Dendritic cell treated with granulocyte-macrophage colony-stimulating factor and Interleukin-4, amounts not matched to agents 40 ng/mL and 50 ng/mL, for 4 days (primary cell): ENCODE data around the gene SDR9C7.
"Not testable (repeated sequence)": the region's sequence is repeated elsewhere in the genome, so short reads cannot be mapped to it uniquely, and the experiment has no call there.

ENCODE experiments used
- H3K27ac Mint-ChIP-seq: one replicate; pipeline ENCODE4 v1.8.0; 2022; ENCODE audit warnings: mild to moderate bottlenecking, mixed read lengths
- H3K27me3 Mint-ChIP-seq: one replicate; pipeline ENCODE4 v1.8.0; 2022; ENCODE audit warnings: mild to moderate bottlenecking, mixed read lengths
- H3K36me3 Mint-ChIP-seq: one replicate; pipeline ENCODE4 v1.8.0; 2022; ENCODE audit warnings: low read depth, mixed read lengths
- H3K4me1 Mint-ChIP-seq: one replicate; pipeline ENCODE4 v1.8.0; 2022; ENCODE audit warnings: low read depth, mixed read lengths
- H3K4me3 Mint-ChIP-seq: one replicate; pipeline ENCODE4 v1.8.0; 2022; ENCODE audit warnings: mild to moderate bottlenecking, moderate library complexity, mixed read lengths
- H3K9me3 Mint-ChIP-seq: one replicate; pipeline ENCODE4 v1.8.0; 2022; ENCODE audit warnings: mixed read lengths
- intact Hi-C: fragments of 100-400 bp; cut with micrococcal nuclease; formaldehyde crosslinking; loops from one replicate; pipeline ENCODE4 v1.15.0; 2022

SDR9C7 gene

GRCh38 chr12:56916296-56916995, 17.8 kb downstream of the SDR9C7 start:
- Mint-ChIP-seq H3K27me3 (peaks cover 6% of the 10 kb centered on the region), H3K4me1 (no peaks in the 10 kb centered on the region), H3K36me3 (no peaks in the 10 kb centered on the region), H3K9me3 (no peaks in the 10 kb centered on the region), H3K27ac (no peak overlapping the region), H3K4me3 (no peak overlapping the region)
- intact Hi-C loops, result no loop called here

DNA sequence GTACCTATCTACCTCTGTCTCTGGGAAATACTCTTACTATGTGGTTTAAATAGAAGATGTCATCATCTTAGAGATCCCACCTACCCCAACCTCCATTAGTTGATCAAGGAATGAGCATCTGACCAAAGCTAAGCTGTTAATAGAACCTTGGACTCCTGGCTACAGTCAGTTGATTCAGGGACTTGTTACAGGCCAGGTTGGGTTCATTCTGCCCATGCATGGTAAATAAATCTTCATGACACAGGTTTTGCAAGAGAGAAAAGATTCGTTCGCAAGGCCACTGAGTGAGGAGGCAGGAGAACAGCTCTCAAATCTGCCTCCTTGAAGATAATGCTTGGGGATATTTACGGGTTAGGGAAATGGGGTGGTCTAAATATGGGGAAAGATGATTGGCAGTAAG, 19.5 kb downstream of the SDR9C7 start:
- Mint-ChIP-seq H3K4me1 (no peaks in the 10 kb centered on the region), H3K27me3 (peaks cover 6% of the 10 kb centered on the region), H3K27ac (no peak overlapping the region), H3K36me3 (no peaks in the 10 kb centered on the region), H3K9me3 (peaks cover 10% of the 10 kb centered on the region), H3K4me3 (no peak overlapping the region)
- intact Hi-C loops, result no loop called here

DNA sequence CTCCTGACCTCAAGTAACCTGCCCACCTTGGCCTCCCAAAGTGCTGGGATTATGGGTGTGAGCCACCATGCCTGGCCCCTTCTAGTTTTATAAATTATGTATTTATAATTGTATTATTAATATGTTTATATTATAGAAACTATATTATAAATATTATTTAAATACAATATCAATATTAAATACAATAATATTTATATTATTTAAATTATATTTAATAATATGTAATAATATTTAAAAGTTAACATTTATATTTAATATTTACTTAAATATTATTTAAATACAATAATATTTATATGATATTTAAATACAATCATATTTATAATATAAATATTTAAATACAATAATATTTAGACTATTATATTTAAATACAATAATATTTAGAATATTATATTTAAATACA, 20.0 kb downstream of the SDR9C7 start:
- peaks cover 14% of the 10 kb centered on the region for H3K9me3 Mint-ChIP-seq
- intact Hi-C loops, result no loop called here
- H3K27ac Mint-ChIP-seq, result no peak overlapping the region
- H3K4me3 Mint-ChIP-seq, result no peak overlapping the region
- H3K27me3 Mint-ChIP-seq, result peaks cover 6% of the 10 kb centered on the region
- H3K36me3 Mint-ChIP-seq, result no peaks in the 10 kb centered on the region
- H3K4me1 Mint-ChIP-seq, result no peaks in the 10 kb centered on the region

DNA sequence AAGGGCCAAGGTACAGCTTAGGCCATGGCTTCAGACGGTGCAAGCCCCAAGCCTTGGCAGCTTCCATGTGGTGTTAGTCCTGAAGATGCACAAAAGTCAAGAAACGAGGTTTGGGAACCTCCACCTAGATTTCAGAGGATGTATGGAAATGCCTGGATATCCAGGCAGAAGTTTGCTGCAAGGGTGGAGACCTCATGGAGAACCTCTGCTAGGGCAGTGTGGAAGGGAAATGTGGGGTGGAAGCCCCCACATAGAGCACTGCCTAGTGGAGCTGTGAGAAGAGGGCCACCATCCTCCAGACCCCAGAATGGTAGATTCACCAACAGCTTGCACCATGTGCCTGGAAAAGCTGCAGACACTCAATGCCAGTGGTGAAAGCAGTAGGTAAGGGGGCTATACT, 24.8 kb downstream of the SDR9C7 start:
- H3K4me1 Mint-ChIP-seq, H3K4me3 Mint-ChIP-seq, H3K27ac Mint-ChIP-seq, intact Hi-C loops, H3K36me3 Mint-ChIP-seq, H3K27me3 Mint-ChIP-seq: not testable (repeated sequence)
- H3K9me3 Mint-ChIP-seq, result peaks cover 22% of the 10 kb centered on the region

- H3K4me3 Mint-ChIP-seq, result no peak overlapping the region
- no peaks in the 10 kb centered on the region for H3K27me3 Mint-ChIP-seq
- H3K4me1 Mint-ChIP-seq, result no peaks in the 10 kb centered on the region
- H3K27ac Mint-ChIP-seq, result no peak overlapping the region
- H3K36me3 Mint-ChIP-seq, result no peaks in the 10 kb centered on the region
- peaks cover 28% of the 10 kb centered on the region for H3K9me3 Mint-ChIP-seq
- intact Hi-C loops, result no loop called here
These were observed 26.1 kb downstream of the SDR9C7 start for GRCh38 chr12:56908136-56908535.

GRCh38 chr12:56905852-56906251, 28.4 kb downstream of the SDR9C7 start:
- Mint-ChIP-seq H3K4me3 (no peak overlapping the region), H3K27ac (no peak overlapping the region), H3K9me3 (peaks cover 51% of the 10 kb centered on the region), H3K4me1 (no peaks in the 10 kb centered on the region), H3K36me3 (no peaks in the 10 kb centered on the region), H3K27me3 (no peaks in the 10 kb centered on the region)
- intact Hi-C loops, result no loop called here

GRCh38 chr12:56903374-56903773, 30.8 kb downstream of the SDR9C7 start:
- Mint-ChIP-seq H3K4me1 (no peaks in the 10 kb centered on the region), H3K27ac (no peak overlapping the region), H3K9me3 (peaks cover 45% of the 10 kb centered on the region), H3K4me3 (no peak overlapping the region), H3K27me3 (no peaks in the 10 kb centered on the region), H3K36me3 (no peaks in the 10 kb centered on the region)
- intact Hi-C loops, result no loop called here

DNA sequence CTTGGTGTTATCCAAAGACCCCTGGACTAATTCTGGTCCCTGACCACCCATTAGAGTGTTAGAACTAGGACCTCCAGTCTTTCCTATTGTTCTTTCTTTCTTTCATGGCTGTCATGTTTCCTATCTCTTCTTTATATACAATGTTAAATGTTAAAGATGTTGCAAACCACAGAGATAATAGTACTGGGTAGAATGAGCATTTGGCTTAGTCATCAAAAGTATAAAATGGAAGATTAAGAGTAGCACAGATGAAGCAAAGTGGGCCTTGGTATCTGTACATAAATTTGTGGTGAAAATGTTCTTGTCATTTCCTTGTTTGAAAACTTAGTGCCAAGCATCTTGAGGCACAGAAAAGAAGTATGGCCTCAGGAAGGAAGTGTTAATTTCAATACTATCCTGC, 32.9 kb downstream of the SDR9C7 start:
- intact Hi-C loops, H3K4me3 Mint-ChIP-seq, H3K27ac Mint-ChIP-seq, H3K27me3 Mint-ChIP-seq, H3K4me1 Mint-ChIP-seq, H3K36me3 Mint-ChIP-seq: not testable (repeated sequence)
- H3K9me3 Mint-ChIP-seq, result peaks cover 45% of the 10 kb centered on the region

GRCh38 chr12:56900583-56900982, 33.6 kb downstream of the SDR9C7 start:
- Mint-ChIP-seq H3K27ac (no peak overlapping the region), H3K9me3 (peaks cover 45% of the 10 kb centered on the region), H3K27me3 (no peaks in the 10 kb centered on the region), H3K4me3 (no peak overlapping the region), H3K36me3 (no peaks in the 10 kb centered on the region), H3K4me1 (no peaks in the 10 kb centered on the region)
- intact Hi-C loops, result no loop called here

GRCh38 chr12:56898938-56899337, 35.3 kb downstream of the SDR9C7 start:
- no peaks in the 10 kb centered on the region for H3K36me3 Mint-ChIP-seq
- H3K4me3 Mint-ChIP-seq, result no peak overlapping the region
- H3K4me1 Mint-ChIP-seq, result no peaks in the 10 kb centered on the region
- H3K27me3 Mint-ChIP-seq, result no peaks in the 10 kb centered on the region
- peaks cover 45% of the 10 kb centered on the region for H3K9me3 Mint-ChIP-seq
- no peak overlapping the region for H3K27ac Mint-ChIP-seq
- intact Hi-C loops, result no loop called here

DNA sequence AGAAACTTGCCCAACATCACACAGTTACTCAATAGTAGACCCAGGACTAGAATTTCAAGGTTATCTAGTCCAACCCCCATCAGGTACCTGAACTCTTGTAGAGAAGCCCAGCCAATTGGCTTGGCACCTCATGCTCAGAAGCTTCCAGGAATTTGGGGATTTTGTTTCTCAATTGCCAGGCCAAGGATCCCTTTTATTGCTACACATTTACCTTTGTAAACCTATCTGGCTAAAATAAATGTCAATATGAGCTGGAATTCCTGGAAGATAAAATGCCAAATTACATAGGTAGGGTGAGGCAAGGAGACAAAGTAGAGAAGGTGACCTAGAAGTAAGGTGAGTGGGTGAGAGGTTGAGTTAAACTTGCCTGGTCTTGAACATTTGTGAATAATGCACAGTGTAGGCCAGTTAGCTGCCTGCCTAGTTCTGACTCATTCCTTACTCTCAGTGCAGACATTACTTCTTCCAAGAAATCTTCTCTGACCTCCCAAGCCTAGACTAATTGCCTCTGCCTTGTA, 36.3 kb downstream of the SDR9C7 start:
- H3K4me1 Mint-ChIP-seq, result no peaks in the 10 kb centered on the region
- no peaks in the 10 kb centered on the region for H3K36me3 Mint-ChIP-seq
- H3K9me3 Mint-ChIP-seq, result peaks cover 37% of the 10 kb centered on the region
- no peak overlapping the region for H3K27ac Mint-ChIP-seq
- intact Hi-C loops, result no loop called here
- no peaks in the 10 kb centered on the region for H3K27me3 Mint-ChIP-seq
- H3K4me3 Mint-ChIP-seq, result no peak overlapping the region

DNA sequence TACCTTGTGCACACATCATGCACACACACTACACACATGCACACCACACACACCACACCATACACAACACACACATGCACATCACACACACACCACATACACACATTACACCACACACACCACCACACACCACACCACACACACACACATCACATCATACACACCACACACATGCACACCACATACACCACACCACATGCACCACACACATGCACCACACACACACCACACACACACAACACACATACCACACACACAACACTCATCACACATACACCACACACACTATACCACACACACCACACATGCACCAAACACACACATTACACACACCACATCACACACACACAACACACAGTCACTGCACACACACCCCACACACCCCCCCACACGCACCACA, 38.1 kb downstream of the SDR9C7 start:
- no peaks in the 10 kb centered on the region for H3K27me3 Mint-ChIP-seq
- peaks cover 18% of the 10 kb centered on the region for H3K9me3 Mint-ChIP-seq
- no peak overlapping the region for H3K27ac Mint-ChIP-seq
- no peaks in the 10 kb centered on the region for H3K36me3 Mint-ChIP-seq
- no peaks in the 10 kb centered on the region for H3K4me1 Mint-ChIP-seq
- H3K4me3 Mint-ChIP-seq, result no peak overlapping the region
- intact Hi-C loops, result no loop called here

- Mint-ChIP-seq H3K27me3 (no peaks in the 10 kb centered on the region), H3K36me3 (no peaks in the 10 kb centered on the region), H3K27ac (no peak overlapping the region), H3K4me1 (no peaks in the 10 kb centered on the region), H3K9me3 (peaks cover 6% of the 10 kb centered on the region), H3K4me3 (no peak overlapping the region)
- intact Hi-C loops, result no loop called here
These were observed 39.4 kb downstream of the SDR9C7 start for GRCh38 chr12:56894698-56895368.

GRCh38 chr12:56891885-56892284, 42.3 kb downstream of the SDR9C7 start:
- H3K27me3 Mint-ChIP-seq, H3K27ac Mint-ChIP-seq, H3K4me1 Mint-ChIP-seq, H3K36me3 Mint-ChIP-seq, H3K9me3 Mint-ChIP-seq, H3K4me3 Mint-ChIP-seq, intact Hi-C loops: not testable (repeated sequence)

- Mint-ChIP-seq H3K27ac (no peak overlapping the region), H3K4me3 (no peak overlapping the region), H3K9me3 (peaks cover 62% of the 10 kb centered on the region), H3K36me3 (no peaks in the 10 kb centered on the region), H3K27me3 (no peaks in the 10 kb centered on the region), H3K4me1 (no peaks in the 10 kb centered on the region)
- intact Hi-C loops, result no loop called here
These were observed 47.9 kb downstream of the SDR9C7 start for GRCh38 chr12:56886319-56886718.
